K562 (cell line): ENCODE measurements around the gene ALCAM. TPM values are rescaled to one million over a fixed set of nuclear protein-coding genes. Genes with fewer than 3 reads are reported as not detected.

Experiments used
- ATAC-seq: fragments of 200-7000 bp; cut with Tn5 transposase; 3 replicates; pipeline ENCODE4 v1.9.1; 2020; ENCODE audit warnings: moderate library complexity
- BruUV-seq: library from RNA; stranded (reverse); fragments of 400-500 nt; replicated peaks from 2 replicates; lab custom pipeline; 2021; lab: Mats Ljungman, UMichigan
- CTCF ChIA-PET: fragments of 300-600 bp; formaldehyde crosslinking; extraction: SDS; loops from one replicate; lab custom pipeline; 2021; ENCODE audit warnings: low intra/inter-chr PET ratio; lab: Yijun Ruan, JAX
- POLR2A ChIA-PET: fragments of 300-600, 350-650 bp; sonication (Branson Sonifier 250); formaldehyde crosslinking; extraction: SDS; loops from one replicate; lab custom pipeline; 2021; ENCODE audit warnings: antibody characterized with exemption, inconsistent platforms; lab: Yijun Ruan, JAX
- DNase-seq, 4 experiments: peaks; one replicate each; pipeline versions ENCODE4 v3.0.0 to v3.0.0-alpha.2; 2011 to 2018; ENCODE audit warnings: low spot score in 3 of 4, mixed read lengths in 3 of 4; ENCODE audit errors: extremely low read depth in 1 of 4
- FAIRE-seq: peaks from 2 replicates; lab custom pipeline; 2011; peaks lifted over from hg19 to GRCh38; lab: Jason Lieb, UNC
- H2AFZ ChIP-seq: 2 replicates; pipeline ENCODE4 v1.6.0; 2011; ENCODE audit warnings: low read depth, low read length, control low read depth, inconsistent platforms
- H3K27ac ChIP-seq: fragments of 200-600 bp; 3 replicates; pipeline ENCODE4 v1.8.0; 2011; ENCODE audit warnings: low read depth, mild to moderate bottlenecking, control low read depth, inconsistent platforms, low read length, moderate library complexity, mixed read lengths; ENCODE audit errors: extremely low read depth
- H3K27me3 ChIP-seq, 2 experiments: fragments of 300-600 bp in 1 of 2; 2 replicates in 1 of 2; 3 replicates in 1 of 2; pipeline versions ENCODE4 v1.6.0 to v1.8.0; 2011; ENCODE audit warnings: inconsistent platforms in 2 of 2, low read length in 2 of 2, mild to moderate bottlenecking in 1 of 2, mixed read lengths in 1 of 2, moderate library complexity in 1 of 2; ENCODE audit not compliant: control insufficient read depth in 2 of 2, insufficient read depth in 2 of 2
- H3K36me3 ChIP-seq: fragments of 300-600 bp; 3 replicates; pipeline ENCODE4 v1.8.0; 2011; ENCODE audit warnings: mild to moderate bottlenecking, low read length, inconsistent platforms; ENCODE audit not compliant: control insufficient read depth, insufficient read depth
- H3K4me1 ChIP-seq, 2 experiments: fragments of 200-600 bp in 1 of 2; replicated peaks in 1 of 2; 2 replicates in 1 of 2; 3 replicates in 1 of 2; pipeline versions ENCODE4 v1.5.1 to v1.8.0; 2011; ENCODE audit warnings: inconsistent platforms in 2 of 2, low read length in 2 of 2, mild to moderate bottlenecking in 1 of 2, mixed read lengths in 1 of 2, moderate library complexity in 1 of 2; ENCODE audit not compliant: control insufficient read depth in 2 of 2, insufficient read depth in 2 of 2
- H3K4me2 ChIP-seq: 2 replicates; pipeline ENCODE4 v1.6.1; 2011; ENCODE audit warnings: low read length, control low read depth, inconsistent platforms, mixed read lengths; ENCODE audit not compliant: insufficient read depth
- H3K4me3 ChIP-seq: fragments of 200-600 bp; sonication (generic), shearing (Covaris generic); 2 replicates; pipeline ENCODE4 v1.5.1; 2016; ENCODE audit warnings: control low read depth, inconsistent platforms
- H3K79me2 ChIP-seq: fragments of 200-600 bp; 3 replicates; pipeline ENCODE4 v1.8.0; 2011; ENCODE audit warnings: low read length, inconsistent platforms; ENCODE audit not compliant: control insufficient read depth, insufficient read depth
- H3K9ac ChIP-seq, 2 experiments: 2 replicates each; pipeline versions ENCODE4 v1.6.0 to v1.6.1; 2011; ENCODE audit warnings: low read depth in 2 of 2, low read length in 2 of 2, control low read depth in 1 of 2, inconsistent platforms in 1 of 2, mild to moderate bottlenecking in 1 of 2, mixed read lengths in 1 of 2; ENCODE audit not compliant: insufficient read depth in 1 of 2
- H3K9me1 ChIP-seq: one replicate; pipeline ENCODE4 v1.6.0; 2011; ENCODE audit warnings: inconsistent platforms, mild to moderate bottlenecking, low read length, moderate library complexity; ENCODE audit not compliant: control insufficient read depth, insufficient read depth
- H3K9me3 ChIP-seq: replicated peaks from 2 replicates; pipeline ENCODE4 v1.5.1; 2011; ENCODE audit warnings: low read depth, low read length, inconsistent platforms; ENCODE audit not compliant: control insufficient read depth, insufficient read depth
- H4K20me1 ChIP-seq: replicated peaks from 2 replicates; pipeline ENCODE4 v1.6.1; 2011; ENCODE audit warnings: low read length, inconsistent platforms, mixed read lengths; ENCODE audit not compliant: control insufficient read depth, insufficient read depth
- ARID2 ChIP-seq: fragments of 450-650 bp; IDR thresholded peaks from 2 replicates; pipeline ENCODE4 v1.6.1; 2017; ENCODE audit warnings: antibody characterized with exemption, mild to moderate bottlenecking
- DIDO1 ChIP-seq: fragments of 450-650 bp; IDR thresholded peaks from 2 replicates; pipeline ENCODE4 v1.6.1; 2016; ENCODE audit warnings: low read depth, missing biosample characterization, missing genetic modification characterization
- ELF1 ChIP-seq: fragments of 200-800 bp; sonication (Bioruptor generic); IDR thresholded peaks from 2 replicates; pipeline ENCODE4 v1.6.1; 2016; ENCODE audit warnings: missing genetic modification characterization, missing compliant biosample characterization
- GTF2A2 ChIP-seq: IDR thresholded peaks from 2 replicates; pipeline ENCODE4 v1.6.1; 2016; ENCODE audit warnings: mild to moderate bottlenecking, missing genetic modification characterization, missing compliant biosample characterization
- HMG20B ChIP-seq: fragments of 250-450 bp; sonication (Bioruptor Pico); IDR thresholded peaks from 2 replicates; pipeline ENCODE4 v1.5.0; 2021; ENCODE audit warnings: mild to moderate bottlenecking
- HNRNPLL ChIP-seq: fragments of 200-400 bp; formaldehyde crosslinking; IDR thresholded peaks from 2 replicates; pipeline ENCODE4 v1.6.1; 2017; ENCODE audit warnings: low read length, low read depth, mild to moderate bottlenecking; ENCODE audit not compliant: poor library complexity, severe bottlenecking
- ILK ChIP-seq: fragments of 450-650 bp; IDR thresholded peaks from 2 replicates; pipeline ENCODE4 v1.6.1; 2016; ENCODE audit warnings: missing genetic modification characterization, low read depth, mild to moderate bottlenecking, missing compliant biosample characterization, moderate library complexity, borderline replicate concordance
- RBFOX2 ChIP-seq: fragments of 200-400 bp; formaldehyde crosslinking; IDR thresholded peaks from 2 replicates; pipeline ENCODE4 v1.6.1; 2017; ENCODE audit warnings: low read depth, mild to moderate bottlenecking, low read length, moderate library complexity
- ZNF77 ChIP-seq: fragments of 250-450 bp; sonication (Bioruptor Pico); IDR thresholded peaks from 2 replicates; pipeline ENCODE4 v1.5.0; 2020
- WGBS: fragments of 100-300 bp; shearing (Covaris generic); methylation state at CpG from one replicate; pipeline ENCODE4 v1.1.6; 2016; ENCODE audit warnings: low coverage, mixed read lengths; ENCODE audit not compliant: insufficient coverage; ENCODE audit errors: missing lambda C conversion rate; 5-methylcytosine and 5-hydroxymethylcytosine counted together
- in situ Hi-C: fragments of 300-500 bp; cut with MboI; formaldehyde crosslinking; loops from 4 replicates; pipeline ENCODE4 v1.15.0; 2018; ENCODE audit warnings: inconsistent platforms, mixed read lengths
- intact Hi-C: fragments of 100-400 bp; cut with micrococcal nuclease; formaldehyde crosslinking; loops from 2 replicates; pipeline ENCODE4 v1.14.2; 2022
- polyA plus RNA-seq, 8 experiments: library from polyadenylated mRNA; depleted of rRNA in 4 of 8; stranded (reverse) in 5 of 8; unstranded in 3 of 8; fragments of >200 nt; fragmentation: Nextera tagmentation in 2 of 8; fragmentation: Illumina TruSeq in 1 of 8; extraction: Ambion mirVana in 2 of 8; extraction: Trizol in 1 of 8; gene quantifications; 2 replicates each; pipeline versions ENCODE4 v1.2.1 to v1.2.3, GENCODE V29; 2011 to 2014; ENCODE audit warnings: inconsistent platforms in 1 of 8, missing spikeins in 1 of 8
- total RNA-seq, 7 experiments: library from RNA; depleted of rRNA in 6 of 7; stranded (reverse); fragments of >200 nt in 6 of 7; fragmentation: Illumina TruSeq in 2 of 7; extraction: Trizol in 2 of 7; gene quantifications; 2 replicates each; pipeline versions ENCODE4 v1.2.1 to v1.2.3, GENCODE V29; 2011 to 2021; ENCODE audit warnings: low replicate concordance in 1 of 7
- TF ChIP-seq, protein P1 (sequence below): sonication (generic); formaldehyde crosslinking; IDR thresholded peaks from 2 replicates; pipeline ENCODE4 v1.8.0; 2022; ENCODE audit warnings: missing genetic modification reagents, mild to moderate bottlenecking, borderline replicate concordance
- TF ChIP-seq, protein P2 (sequence below), 2 experiments: fragments of 450-650 bp in 1 of 2; sonication (generic) in 1 of 2; formaldehyde crosslinking; conservative IDR thresholded peaks; 2 replicates each; pipeline versions ENCODE4 v1.4.0 to v1.8.1; 2020 to 2022; ENCODE audit warnings: mild to moderate bottlenecking in 1 of 2, missing genetic modification reagents in 1 of 2
- TF ChIP-seq, protein P3 (sequence below): fragments of 450-650 bp; IDR thresholded peaks from one replicate; pipeline ENCODE4 v1.6.1; 2018; ENCODE audit warnings: mild to moderate bottlenecking, moderate library complexity; ENCODE audit not compliant: partially characterized antibody
- TF ChIP-seq, protein P4 (sequence below): sonication (generic); formaldehyde crosslinking; IDR thresholded peaks from 2 replicates; pipeline ENCODE4 v1.8.0; 2022; ENCODE audit warnings: mild to moderate bottlenecking, low read depth, missing genetic modification reagents
- TF ChIP-seq, protein P5 (sequence below): IDR thresholded peaks from 2 replicates; pipeline ENCODE4 v1.6.1; 2012; ENCODE audit warnings: low read depth, low read length, improper control_type of control experiment, borderline replicate concordance

ALCAM gene
- total and polyA plus RNA-seq, 9 of the 15 experiments (the other 6 are each of a cell fraction or from before 2014, with no cell fraction given), result 0.03 to 0.98 (median 0.14) TPM; not detected in 1

DNA sequence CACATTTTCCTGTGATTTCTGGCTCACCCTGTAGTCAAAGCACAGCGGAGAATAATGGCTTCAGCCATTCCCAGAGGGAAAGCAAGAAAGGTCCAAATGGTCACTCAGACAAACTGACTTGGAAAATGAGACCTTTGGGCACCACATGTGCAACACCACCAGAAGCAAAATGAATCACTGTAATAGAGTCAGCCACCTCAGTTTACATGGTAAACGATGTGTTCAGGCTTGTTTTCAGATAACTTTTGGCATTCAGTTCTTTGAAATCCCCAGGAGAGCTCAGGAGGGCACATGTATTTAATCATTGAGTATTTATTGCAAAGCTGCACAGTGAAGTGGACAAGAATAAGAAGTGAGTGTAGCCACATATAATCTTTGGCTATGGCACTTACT, 38.4 kb upstream of the ALCAM start (continued):
- TF ChIP-seq, protein P1, sequence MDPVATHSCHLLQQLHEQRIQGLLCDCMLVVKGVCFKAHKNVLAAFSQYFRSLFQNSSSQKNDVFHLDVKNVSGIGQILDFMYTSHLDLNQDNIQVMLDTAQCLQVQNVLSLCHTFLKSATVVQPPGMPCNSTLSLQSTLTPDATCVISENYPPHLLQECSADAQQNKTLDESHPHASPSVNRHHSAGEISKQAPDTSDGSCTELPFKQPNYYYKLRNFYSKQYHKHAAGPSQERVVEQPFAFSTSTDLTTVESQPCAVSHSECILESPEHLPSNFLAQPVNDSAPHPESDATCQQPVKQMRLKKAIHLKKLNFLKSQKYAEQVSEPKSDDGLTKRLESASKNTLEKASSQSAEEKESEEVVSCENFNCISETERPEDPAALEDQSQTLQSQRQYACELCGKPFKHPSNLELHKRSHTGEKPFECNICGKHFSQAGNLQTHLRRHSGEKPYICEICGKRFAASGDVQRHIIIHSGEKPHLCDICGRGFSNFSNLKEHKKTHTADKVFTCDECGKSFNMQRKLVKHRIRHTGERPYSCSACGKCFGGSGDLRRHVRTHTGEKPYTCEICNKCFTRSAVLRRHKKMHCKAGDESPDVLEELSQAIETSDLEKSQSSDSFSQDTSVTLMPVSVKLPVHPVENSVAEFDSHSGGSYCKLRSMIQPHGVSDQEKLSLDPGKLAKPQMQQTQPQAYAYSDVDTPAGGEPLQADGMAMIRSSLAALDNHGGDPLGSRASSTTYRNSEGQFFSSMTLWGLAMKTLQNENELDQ (CRISPR knock-in tag), result no peak
- TF ChIP-seq, protein P2, sequence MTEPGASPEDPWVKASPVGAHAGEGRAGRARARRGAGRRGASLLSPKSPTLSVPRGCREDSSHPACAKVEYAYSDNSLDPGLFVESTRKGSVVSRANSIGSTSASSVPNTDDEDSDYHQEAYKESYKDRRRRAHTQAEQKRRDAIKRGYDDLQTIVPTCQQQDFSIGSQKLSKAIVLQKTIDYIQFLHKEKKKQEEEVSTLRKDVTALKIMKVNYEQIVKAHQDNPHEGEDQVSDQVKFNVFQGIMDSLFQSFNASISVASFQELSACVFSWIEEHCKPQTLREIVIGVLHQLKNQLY (CRISPR knock-in tag; conservative IDR thresholded peaks at IDR 0.05), result no peak
- TF ChIP-seq RBFOX2, result no peak

DNA sequence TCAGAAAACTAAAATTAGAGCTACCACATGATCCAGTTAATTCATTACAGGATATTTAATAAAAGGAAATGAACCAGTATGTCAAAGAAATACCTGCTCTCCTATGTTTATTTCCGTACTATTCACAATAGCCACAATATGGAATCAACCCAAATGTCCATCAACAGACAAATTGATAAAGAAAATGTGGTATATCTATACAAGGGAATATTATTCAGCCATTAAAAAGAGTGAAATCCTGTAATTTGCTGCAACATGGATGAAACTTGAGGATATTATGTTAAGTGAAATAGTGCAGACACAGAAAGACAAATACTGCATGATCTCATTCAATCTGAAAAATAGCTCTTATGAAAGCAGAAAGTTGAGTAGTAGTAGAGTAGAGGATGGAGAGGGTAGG, 33.7 kb upstream of the ALCAM start:
- in situ Hi-C loops (no loop called here), intact Hi-C loops (no loop called here)
- no peaks in the 10 kb centered on the region for H3K27me3 ChIP-seq
- H3K36me3 ChIP-seq, result no peaks in the 10 kb centered on the region
- no peak overlapping the region for H3K9ac ChIP-seq
- no peaks in the 10 kb centered on the region for H4K20me1 ChIP-seq
- no peak for ATAC-seq
- H3K4me2 ChIP-seq, result no peak overlapping the region
- no TSS peak for BruUV-seq
- H3K4me1 ChIP-seq, result no peaks in the 10 kb centered on the region
- H3K9me3 ChIP-seq, result no peaks in the 10 kb centered on the region
- ChIA-PET POLR2A (no interaction called here), CTCF (no interaction called here)
- no peak for DNase-seq
- WGBS, result 0% methylated on average over 1 of the region's 1 CpG
- H3K79me2 ChIP-seq, result no peaks in the 10 kb centered on the region
- no peak overlapping the region for H2AFZ ChIP-seq
- FAIRE-seq, result no peak
- no peaks in the 10 kb centered on the region for H3K9me1 ChIP-seq
- H3K4me3 ChIP-seq, result no peak overlapping the region
- no peak overlapping the region for H3K27ac ChIP-seq
- TF ChIP-seq, protein P3, sequence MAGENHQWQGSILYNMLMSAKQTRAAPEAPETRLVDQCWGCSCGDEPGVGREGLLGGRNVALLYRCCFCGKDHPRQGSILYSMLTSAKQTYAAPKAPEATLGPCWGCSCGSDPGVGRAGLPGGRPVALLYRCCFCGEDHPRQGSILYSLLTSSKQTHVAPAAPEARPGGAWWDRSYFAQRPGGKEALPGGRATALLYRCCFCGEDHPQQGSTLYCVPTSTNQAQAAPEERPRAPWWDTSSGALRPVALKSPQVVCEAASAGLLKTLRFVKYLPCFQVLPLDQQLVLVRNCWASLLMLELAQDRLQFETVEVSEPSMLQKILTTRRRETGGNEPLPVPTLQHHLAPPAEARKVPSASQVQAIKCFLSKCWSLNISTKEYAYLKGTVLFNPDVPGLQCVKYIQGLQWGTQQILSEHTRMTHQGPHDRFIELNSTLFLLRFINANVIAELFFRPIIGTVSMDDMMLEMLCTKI, result no peak
- TF ChIP-seq ZNF77 (CRISPR knock-in tag) (no peak), HMG20B (CRISPR knock-in tag) (no peak), GTF2A2 (tag) (no peak), ILK (no peak), DIDO1 (tag) (no peak), ELF1 (tag) (no peak), HNRNPLL (no peak), ARID2 (no peak)
- TF ChIP-seq, protein P4, sequence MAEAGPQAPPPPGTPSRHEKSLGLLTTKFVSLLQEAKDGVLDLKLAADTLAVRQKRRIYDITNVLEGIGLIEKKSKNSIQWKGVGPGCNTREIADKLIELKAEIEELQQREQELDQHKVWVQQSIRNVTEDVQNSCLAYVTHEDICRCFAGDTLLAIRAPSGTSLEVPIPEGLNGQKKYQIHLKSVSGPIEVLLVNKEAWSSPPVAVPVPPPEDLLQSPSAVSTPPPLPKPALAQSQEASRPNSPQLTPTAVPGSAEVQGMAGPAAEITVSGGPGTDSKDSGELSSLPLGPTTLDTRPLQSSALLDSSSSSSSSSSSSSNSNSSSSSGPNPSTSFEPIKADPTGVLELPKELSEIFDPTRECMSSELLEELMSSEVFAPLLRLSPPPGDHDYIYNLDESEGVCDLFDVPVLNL (CRISPR knock-in tag), result no peak
- TF ChIP-seq, protein P5, sequence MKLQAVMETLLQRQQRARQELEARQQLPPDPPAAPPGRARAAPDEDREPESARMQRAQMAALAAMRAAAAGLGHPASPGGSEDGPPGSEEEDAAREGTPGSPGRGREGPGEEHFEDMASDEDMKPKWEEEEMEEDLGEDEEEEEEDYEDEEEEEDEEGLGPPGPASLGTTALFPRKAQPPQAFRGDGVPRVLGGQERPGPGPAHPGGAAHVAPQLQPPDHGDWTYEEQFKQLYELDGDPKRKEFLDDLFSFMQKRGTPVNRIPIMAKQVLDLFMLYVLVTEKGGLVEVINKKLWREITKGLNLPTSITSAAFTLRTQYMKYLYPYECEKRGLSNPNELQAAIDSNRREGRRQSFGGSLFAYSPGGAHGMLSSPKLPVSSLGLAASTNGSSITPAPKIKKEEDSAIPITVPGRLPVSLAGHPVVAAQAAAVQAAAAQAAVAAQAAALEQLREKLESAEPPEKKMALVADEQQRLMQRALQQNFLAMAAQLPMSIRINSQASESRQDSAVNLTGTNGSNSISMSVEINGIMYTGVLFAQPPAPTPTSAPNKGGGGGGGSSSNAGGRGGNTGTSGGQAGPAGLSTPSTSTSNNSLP, result no peak
